HUES64 (cell line): ENCODE data around the gene PDLIM7. TPM values are rescaled to one million over a fixed set of nuclear protein-coding genes. Genes with fewer than 3 reads are reported as not detected.

Source experiments
- H3K27ac ChIP-seq: 2 replicates; pipeline ENCODE4 v1.7.0; 2013; ENCODE audit warnings: low read depth, low read length, inconsistent platforms
- H3K27me3 ChIP-seq: 2 replicates; pipeline ENCODE4 v1.6.1; 2013; ENCODE audit warnings: mild to moderate bottlenecking, low read length; ENCODE audit not compliant: insufficient read depth
- H3K36me3 ChIP-seq: 2 replicates; pipeline ENCODE4 v1.6.1; 2013; ENCODE audit warnings: mild to moderate bottlenecking, low read length; ENCODE audit not compliant: insufficient read depth
- H3K4me1 ChIP-seq: 2 replicates; pipeline ENCODE4 v1.6.1; 2013; ENCODE audit warnings: mild to moderate bottlenecking, low read length, moderate library complexity; ENCODE audit not compliant: insufficient read depth
- H3K4me3 ChIP-seq: 2 replicates; pipeline ENCODE4 v1.5.1; 2013; ENCODE audit warnings: mild to moderate bottlenecking, low read length, moderate library complexity
- H3K9ac ChIP-seq: 2 replicates; pipeline ENCODE4 v1.6.1; 2013; ENCODE audit warnings: mild to moderate bottlenecking, low read depth, low read length
- H3K9me3 ChIP-seq: 2 replicates; pipeline ENCODE4 v1.6.1; 2013; ENCODE audit warnings: low read depth, low read length; ENCODE audit not compliant: insufficient read depth
- WGBS: fragments of 150-250, 120-280 bp; methylation state at CpG from one replicate; pipeline ENCODE4 v1.1.7; 2013; ENCODE audit warnings: missing lambda C conversion rate; 5-methylcytosine and 5-hydroxymethylcytosine counted together
- polyA plus RNA-seq, 2 experiments: library from polyadenylated mRNA; stranded (reverse); fragments of 50-300 nt; gene quantifications; one replicate each; pipeline ENCODE4 v1.2.3, GENCODE V29; 2013

Gene PDLIM7, protein sequence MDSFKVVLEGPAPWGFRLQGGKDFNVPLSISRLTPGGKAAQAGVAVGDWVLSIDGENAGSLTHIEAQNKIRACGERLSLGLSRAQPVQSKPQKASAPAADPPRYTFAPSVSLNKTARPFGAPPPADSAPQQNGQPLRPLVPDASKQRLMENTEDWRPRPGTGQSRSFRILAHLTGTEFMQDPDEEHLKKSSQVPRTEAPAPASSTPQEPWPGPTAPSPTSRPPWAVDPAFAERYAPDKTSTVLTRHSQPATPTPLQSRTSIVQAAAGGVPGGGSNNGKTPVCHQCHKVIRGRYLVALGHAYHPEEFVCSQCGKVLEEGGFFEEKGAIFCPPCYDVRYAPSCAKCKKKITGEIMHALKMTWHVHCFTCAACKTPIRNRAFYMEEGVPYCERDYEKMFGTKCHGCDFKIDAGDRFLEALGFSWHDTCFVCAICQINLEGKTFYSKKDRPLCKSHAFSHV
- polyA plus RNA-seq (2013, experiment 1 of 2), result 118 TPM
- polyA plus RNA-seq (2013, experiment 2 of 2), result 108 TPM

DNA sequence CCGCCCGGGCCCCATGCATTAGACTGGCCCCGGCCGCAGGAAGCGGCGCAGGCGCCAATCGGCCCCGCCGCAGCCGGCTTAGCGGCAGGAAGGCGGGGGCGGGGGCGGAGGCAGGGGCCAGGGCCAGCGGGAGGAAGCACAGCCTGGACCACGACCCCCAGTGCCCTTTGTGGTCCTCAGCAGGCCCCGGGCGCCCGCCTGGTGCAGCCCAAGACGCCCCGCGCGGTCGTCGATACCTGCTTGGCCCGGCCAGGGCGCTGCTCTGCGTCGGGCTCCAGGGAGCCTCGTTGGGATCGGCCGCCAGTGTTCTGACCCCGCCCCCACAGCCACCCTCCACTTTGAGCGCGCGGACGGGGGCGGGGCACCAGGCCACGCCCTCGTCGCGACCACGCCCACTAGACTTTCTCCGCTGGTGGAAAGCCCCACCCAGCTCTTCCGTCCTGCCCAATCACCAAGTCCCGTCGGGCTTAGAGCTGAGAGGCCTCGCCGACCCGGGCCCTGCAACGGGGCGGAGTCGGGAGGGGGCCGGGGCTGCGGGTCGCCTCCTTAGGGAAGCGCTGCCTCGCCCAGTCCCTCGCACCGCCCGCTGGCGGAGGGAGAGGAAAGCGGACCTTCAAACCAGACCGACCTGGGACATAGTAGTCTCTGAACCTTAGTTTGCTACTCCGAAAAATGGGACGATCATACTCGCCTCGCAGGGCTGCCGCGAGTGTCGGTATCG, at the start of gene PDLIM7:
TSS of gene PDLIM7 (minus strand) at position 313 of the 721 bp plus-strand sequence. CDS start 1,092 bp downstream, outside the sequence.
- H3K4me1 ChIP-seq, result peaks cover 25% of the 10 kb centered on the region
- H3K4me3 ChIP-seq, result peak within 1 kb of the TSS; percentile 79
- peak within 1 kb of the TSS; percentile 99 for H3K9ac ChIP-seq
- under 1% methylated on average over 73 of the region's 73 CpGs for WGBS
- H3K27ac ChIP-seq, result peak within 1 kb of the TSS; percentile 100
- no peaks in the 10 kb centered on the region for H3K9me3 ChIP-seq
- peaks cover 20% of the 10 kb centered on the region for H3K27me3 ChIP-seq
- H3K36me3 ChIP-seq, result peaks cover 29% of the 10 kb centered on the region

GRCh38 chr5:177546258-177546741, 48.9 kb upstream of the PDLIM7 start:
- Histone ChIP-seq H3K4me1 (peaks cover 10% of the 10 kb centered on the region; the same call in 1 of the 2 replicates), H3K36me3 (peaks cover 21% of the 10 kb centered on the region), H3K27me3 (no peaks in the 10 kb centered on the region), H3K9ac (no peak overlapping the region), H3K4me3 (no peak overlapping the region), H3K27ac (peak overlapping the region; percentile 1; the same call in 1 of the 2 replicates), H3K9me3 (no peaks in the 10 kb centered on the region)
- WGBS, result 85% methylated on average over 1 of the region's 1 CpG

- Histone ChIP-seq H3K9me3 (no peaks in the 10 kb centered on the region), H3K27ac (no peak overlapping the region; the same call in 1 of the 2 replicates), H3K36me3 (peaks cover 14% of the 10 kb centered on the region), H3K4me1 (peaks cover 10% of the 10 kb centered on the region; the same call in 1 of the 2 replicates), H3K27me3 (no peaks in the 10 kb centered on the region), H3K9ac (no peak overlapping the region), H3K4me3 (no peak overlapping the region)
- 95% methylated on average over 4 of the region's 4 CpGs for WGBS
Observed at GRCh38 chr5:177545487-177546257, 48.3 kb upstream of the PDLIM7 start.

- Histone ChIP-seq H3K9ac (no peak overlapping the region), H3K36me3 (peaks cover 23% of the 10 kb centered on the region), H3K4me3 (no peak overlapping the region), H3K4me1 (peaks cover 10% of the 10 kb centered on the region; the same call in 1 of the 2 replicates), H3K9me3 (no peaks in the 10 kb centered on the region), H3K27ac (no peak overlapping the region), H3K27me3 (no peaks in the 10 kb centered on the region)
- WGBS, result 97% methylated on average over 4 of the region's 4 CpGs
Observed at GRCh38 chr5:177542816-177543465, 45.5 kb upstream of the PDLIM7 start.

DNA sequence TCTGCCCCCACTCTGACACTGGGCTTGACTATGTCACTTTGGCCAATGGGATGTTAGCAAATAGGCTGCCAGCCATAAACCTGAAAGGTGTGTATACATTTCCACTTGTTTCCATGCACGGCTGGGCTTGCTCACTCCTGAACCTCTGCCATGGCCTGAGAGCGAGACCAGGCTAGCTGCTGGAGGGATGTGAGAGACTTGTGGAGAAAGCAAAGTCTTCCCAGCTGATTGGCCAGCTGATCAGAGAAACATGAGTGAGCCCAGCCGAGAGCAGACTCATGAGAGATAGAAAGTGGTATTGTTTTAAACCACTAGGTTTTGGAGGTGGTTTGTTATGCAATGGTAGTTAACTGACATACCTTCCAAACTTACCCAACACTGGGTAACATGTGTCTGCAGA, 43.0 kb upstream of the PDLIM7 start:
- Histone ChIP-seq H3K4me3 (no peak overlapping the region), H3K4me1 (no peaks in the 10 kb centered on the region), H3K27me3 (no peaks in the 10 kb centered on the region), H3K36me3 (peaks cover 47% of the 10 kb centered on the region), H3K27ac (no peak overlapping the region), H3K9ac (no peak overlapping the region), H3K9me3 (no peaks in the 10 kb centered on the region)
- WGBS, result 85% methylated on average over 3 of the region's 3 CpGs

- Histone ChIP-seq H3K9ac (no peak overlapping the region), H3K27ac (no peak overlapping the region), H3K9me3 (no peaks in the 10 kb centered on the region), H3K36me3 (peaks cover 58% of the 10 kb centered on the region), H3K4me1 (no peaks in the 10 kb centered on the region), H3K27me3 (no peaks in the 10 kb centered on the region), H3K4me3 (no peak overlapping the region)
- 96% methylated on average over 2 of the region's 2 CpGs for WGBS
Observed at GRCh38 chr5:177539411-177539810, 42.0 kb upstream of the PDLIM7 start.

DNA sequence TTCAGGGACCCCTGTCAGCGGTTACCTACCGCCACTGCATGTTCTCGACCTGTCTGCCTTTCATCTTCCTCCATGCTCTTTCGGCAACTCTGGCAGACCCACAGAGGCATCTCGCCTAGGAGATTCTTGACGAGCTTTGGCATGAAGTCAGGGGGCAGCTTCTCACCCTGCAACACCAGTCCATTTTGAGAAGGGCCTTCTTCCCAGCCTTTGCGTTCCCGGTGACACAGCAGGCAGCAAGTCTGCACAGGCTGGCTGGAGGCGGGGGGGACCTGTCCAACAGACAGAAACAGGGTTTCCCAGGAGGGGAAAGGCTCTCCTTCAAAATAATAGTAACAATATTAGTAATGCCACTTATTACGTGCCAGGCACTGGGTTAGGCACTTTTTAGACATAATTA, 41.5 kb upstream of the PDLIM7 start:
- no peaks in the 10 kb centered on the region for H3K4me1 ChIP-seq
- H3K27me3 ChIP-seq, result no peaks in the 10 kb centered on the region
- H3K9me3 ChIP-seq, result no peaks in the 10 kb centered on the region
- 96% methylated on average over 9 of the region's 10 CpGs for WGBS
- no peak overlapping the region for H3K27ac ChIP-seq
- no peak overlapping the region for H3K4me3 ChIP-seq
- peaks cover 60% of the 10 kb centered on the region for H3K36me3 ChIP-seq
- no peak overlapping the region for H3K9ac ChIP-seq

GRCh38 chr5:177537389-177538361, 40.3 kb upstream of the PDLIM7 start:
- 79% methylated on average over 15 of the region's 15 CpGs for whole genome bisulfite sequencing
- H3K36me3 ChIP-seq, result peaks cover 69% of the 10 kb centered on the region
- H3K9me3 ChIP-seq, result no peaks in the 10 kb centered on the region
- H3K4me1 ChIP-seq, result no peaks in the 10 kb centered on the region
- no peaks in the 10 kb centered on the region for H3K27me3 ChIP-seq
- H3K9ac ChIP-seq, result no peak overlapping the region
- H3K4me3 ChIP-seq, result no peak overlapping the region
- H3K27ac ChIP-seq, result no peak overlapping the region

GRCh38 chr5:177536386-177536785, 39.0 kb upstream of the PDLIM7 start:
- Histone ChIP-seq H3K4me3 (no peak overlapping the region), H3K9me3 (no peaks in the 10 kb centered on the region), H3K27me3 (no peaks in the 10 kb centered on the region), H3K27ac (no peak overlapping the region), H3K4me1 (no peaks in the 10 kb centered on the region), H3K9ac (no peak overlapping the region), H3K36me3 (peaks cover 75% of the 10 kb centered on the region)
- 94% methylated on average over 10 of the region's 10 CpGs for WGBS
